ENCODE measurements around the gene CEP162.

DNA sequence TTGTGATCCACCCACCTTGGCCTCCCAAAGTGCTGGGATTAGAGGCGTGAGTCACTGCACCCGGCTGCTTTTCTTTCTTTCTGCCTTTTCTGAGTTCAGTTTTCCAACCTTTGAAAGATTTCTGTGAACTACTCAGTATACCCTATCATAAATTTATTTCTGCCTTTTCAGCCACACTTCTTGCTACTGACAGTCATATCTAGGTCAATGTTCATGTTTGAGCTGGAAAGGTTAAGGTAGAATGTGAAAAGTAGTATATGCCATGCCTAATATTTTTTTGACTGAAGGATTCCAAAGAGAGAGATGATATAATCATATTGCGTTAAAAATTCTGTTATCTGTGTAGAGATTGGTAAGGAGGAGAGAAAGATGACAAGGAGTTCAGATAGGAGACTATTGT lies 25.9 kb upstream of the CEP162 start:
- TF ChIP-seq GATA2 (IDR thresholded peaks at IDR 0.05; ENCODE audit: low read depth, low read length) (no peak), GATA3 (IDR thresholded peaks at IDR 0.05; ENCODE audit: low read depth, low read length) (no peak)
